Suprapubic skin (tissue), 4 donors: Measurements from ENCODE around the gene TFAP2B. TPM values are rescaled to one million over a fixed set of nuclear protein-coding genes. Genes with fewer than 3 reads are reported as not detected.

Experiments
- DNase-seq, 2 donors: peaks; one replicate each; pipeline ENCODE4 v3.0.0-alpha.2; 2019; ENCODE audit warnings: low spot score in 2 of 2
- H3K27ac ChIP-seq: fragments of 200-600 bp; sonication (generic); one replicate; pipeline ENCODE4 v1.5.1; 2019
- H3K27me3 ChIP-seq: fragments of 200-600 bp; sonication (generic); one replicate; pipeline ENCODE4 v1.5.1; 2019
- H3K36me3 ChIP-seq: fragments of 200-600 bp; sonication (generic); one replicate; pipeline ENCODE4 v1.5.1; 2019
- H3K4me1 ChIP-seq: fragments of 200-600 bp; sonication (generic); one replicate; pipeline ENCODE4 v1.5.1; 2019
- H3K4me3 ChIP-seq: fragments of 200-600 bp; sonication (generic); one replicate; pipeline ENCODE4 v1.5.1; 2019; ENCODE audit warnings: mild to moderate bottlenecking
- H3K9me3 ChIP-seq: fragments of 200-600 bp; sonication (generic); one replicate; pipeline ENCODE4 v1.5.1; 2019
- CTCF ChIP-seq, 2 donors: fragments of 200-600 bp in 1 of 2; fragments of 450-650 bp in 1 of 2; sonication (generic) in 1 of 2; IDR thresholded peaks; one replicate each; pipeline ENCODE4 v1.5.1; 2016 to 2019; ENCODE audit warnings: antibody characterized with exemption in 2 of 2, mild to moderate bottlenecking in 1 of 2, moderate library complexity in 1 of 2
- EP300 ChIP-seq: sonication (generic); formaldehyde crosslinking; IDR thresholded peaks from one replicate; pipeline ENCODE4 v1.6.1; 2017; ENCODE audit warnings: antibody characterized with exemption
- POLR2A ChIP-seq, 2 donors: fragments of 450-650 bp; IDR thresholded peaks; one replicate each; pipeline ENCODE4 v1.6.1; 2017; ENCODE audit warnings: antibody characterized with exemption in 2 of 2, mild to moderate bottlenecking in 2 of 2, moderate library complexity in 2 of 2
- POLR2AphosphoS5 ChIP-seq, 3 donors: sonication (generic); formaldehyde crosslinking; IDR thresholded peaks; one replicate each; pipeline ENCODE4 v1.6.1; 2017; ENCODE audit warnings: antibody characterized with exemption in 3 of 3
- total RNA-seq, 4 donors: library from RNA; depleted of rRNA; stranded (reverse); fragments of >200 nt; gene quantifications; one replicate each; pipeline ENCODE4 v1.1.0, GENCODE V29; 2016

Gene TFAP2B
- total RNA-seq, 4 donors from 2014 or later = 4.3 to 9.0 (median 8.2) TPM

GRCh38 chr6:50891290-50891689 lies 72.6 kb downstream of the TFAP2B start:
- Histone ChIP-seq H3K4me1 (no peaks in the 10 kb centered on the region), H3K9me3 (no peaks in the 10 kb centered on the region), H3K36me3 (no peaks in the 10 kb centered on the region), H3K4me3 (no peak overlapping the region), H3K27me3 (no peaks in the 10 kb centered on the region), H3K27ac (no peak overlapping the region)
- DNase-seq = no peak
- TF ChIP-seq CTCF (IDR thresholded peaks at IDR 0.05) (no peak), POLR2AphosphoS5 (IDR thresholded peaks at IDR 0.05) (no peak), POLR2A (IDR thresholded peaks at IDR 0.05) (no peak), EP300 (no peak)

Other genes starting within 250 kb of the TFAP2B start
- gene TFAP2D, start 105.3 kb upstream of the TFAP2B start, total RNA-seq = not detected